Spleen (tissue), 7 donors: ENCODE measurements around the gene SLC25A13.

Source experiments
- POLR2A ChIP-seq, 3 donors: fragments of 450-650 bp; IDR thresholded peaks; one replicate each; pipeline ENCODE4 v1.5.1; 2017; ENCODE audit warnings: antibody characterized with exemption in 3 of 3, mild to moderate bottlenecking in 1 of 3
- POLR2AphosphoS5 ChIP-seq, 3 donors: sonication (generic); formaldehyde crosslinking; IDR thresholded peaks; one replicate each; pipeline ENCODE4 v1.5.1; 2017; ENCODE audit warnings: antibody characterized with exemption in 3 of 3
- TF ChIP-seq, protein P1 (sequence below), 11 experiments: fragments of 200-600 bp in 7 of 11; fragments of 450-650 bp in 4 of 11; sonication (generic) in 4 of 11; IDR thresholded peaks in 8 of 11; conservative IDR thresholded peaks in 3 of 11; 1 replicate in 7 of 11; 2 replicates in 4 of 11; pipeline versions ENCODE4 v1.4.0 to v1.8.0; 2016 to 2021; ENCODE audit warnings: antibody characterized with exemption in 11 of 11, inconsistent platforms in 4 of 11, mild to moderate bottlenecking in 1 of 11
- donor health status: DM: no; HTN: no; CAD: no; lungs with moderate emphysema.
- donor health status: DM: no; HTN: no; CAD: no.
- donor health status: DM: no; HTN: no; CAD: no.

GRCh38 chr7:96102096-96102811 is 219.6 kb downstream of the SLC25A13 start:
- TF ChIP-seq, protein P1, sequence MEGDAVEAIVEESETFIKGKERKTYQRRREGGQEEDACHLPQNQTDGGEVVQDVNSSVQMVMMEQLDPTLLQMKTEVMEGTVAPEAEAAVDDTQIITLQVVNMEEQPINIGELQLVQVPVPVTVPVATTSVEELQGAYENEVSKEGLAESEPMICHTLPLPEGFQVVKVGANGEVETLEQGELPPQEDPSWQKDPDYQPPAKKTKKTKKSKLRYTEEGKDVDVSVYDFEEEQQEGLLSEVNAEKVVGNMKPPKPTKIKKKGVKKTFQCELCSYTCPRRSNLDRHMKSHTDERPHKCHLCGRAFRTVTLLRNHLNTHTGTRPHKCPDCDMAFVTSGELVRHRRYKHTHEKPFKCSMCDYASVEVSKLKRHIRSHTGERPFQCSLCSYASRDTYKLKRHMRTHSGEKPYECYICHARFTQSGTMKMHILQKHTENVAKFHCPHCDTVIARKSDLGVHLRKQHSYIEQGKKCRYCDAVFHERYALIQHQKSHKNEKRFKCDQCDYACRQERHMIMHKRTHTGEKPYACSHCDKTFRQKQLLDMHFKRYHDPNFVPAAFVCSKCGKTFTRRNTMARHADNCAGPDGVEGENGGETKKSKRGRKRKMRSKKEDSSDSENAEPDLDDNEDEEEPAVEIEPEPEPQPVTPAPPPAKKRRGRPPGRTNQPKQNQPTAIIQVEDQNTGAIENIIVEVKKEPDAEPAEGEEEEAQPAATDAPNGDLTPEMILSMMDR (IDR thresholded peaks at IDR 0.05 in 8 of 11, conservative IDR thresholded peaks at IDR 0.05 in 3 of 11) = no peak
- TF ChIP-seq POLR2A (IDR thresholded peaks at IDR 0.05) (no peak), POLR2AphosphoS5 (IDR thresholded peaks at IDR 0.05) (no peak)
